Germinal center (tissue), 1 donor: ENCODE results near the gene CXCL8.
"Not testable (repeated sequence)": the region's sequence is repeated elsewhere in the genome, so short reads cannot be mapped to it uniquely, and the experiment has no call there.

Experiments used
- DNase-seq: peaks from one replicate; pipeline ENCODE4 v3.0.0; 2012; ENCODE audit warnings: mixed read lengths, low spot score

Gene CXCL8

GRCh38 chr4:73743795-73744194 lies 3.4 kb downstream of the CXCL8 start:
- no peak for DNase-seq

GRCh38 chr4:73744203-73744602 lies 3.8 kb downstream of the CXCL8 start:
- DNase-seq: no peak

- no peak for DNase-seq
These were observed 10.4 kb downstream of the CXCL8 start for GRCh38 chr4:73750730-73751129.

- no peak for DNase-seq
These were observed 10.8 kb downstream of the CXCL8 start for GRCh38 chr4:73751166-73751565.

- DNase-seq: no peak
These were observed 11.5 kb downstream of the CXCL8 start for GRCh38 chr4:73751830-73752229.

- DNase-seq: no peak
These were observed 12.1 kb downstream of the CXCL8 start for GRCh38 chr4:73752424-73752823.

GRCh38 chr4:73753215-73753614 lies 12.8 kb downstream of the CXCL8 start:
- DNase-seq: no peak

GRCh38 chr4:73754934-73755333 lies 14.6 kb downstream of the CXCL8 start:
- DNase-seq: no peak

GRCh38 chr4:73759357-73759756 lies 19.0 kb downstream of the CXCL8 start:
- no peak for DNase-seq

GRCh38 chr4:73761856-73762255 lies 21.5 kb downstream of the CXCL8 start:
- no peak for DNase-seq

GRCh38 chr4:73762409-73762808 lies 22.0 kb downstream of the CXCL8 start:
- peak; percentile 8 for DNase-seq

GRCh38 chr4:73763877-73764276 lies 23.5 kb downstream of the CXCL8 start:
- DNase-seq: no peak

GRCh38 chr4:73764513-73764912 lies 24.1 kb downstream of the CXCL8 start:
- no peak for DNase-seq

GRCh38 chr4:73765296-73765695 lies 24.9 kb downstream of the CXCL8 start:
- no peak for DNase-seq

- DNase-seq: no peak
These were observed 30.5 kb downstream of the CXCL8 start for GRCh38 chr4:73770917-73771316.

- no peak for DNase-seq
These were observed 32.0 kb downstream of the CXCL8 start for GRCh38 chr4:73772363-73772762.

- DNase-seq: not testable (repeated sequence)
These were observed 34.0 kb downstream of the CXCL8 start for GRCh38 chr4:73774406-73774805.

- no peak for DNase-seq
These were observed 36.0 kb downstream of the CXCL8 start for GRCh38 chr4:73776321-73776729.

- DNase-seq: no peak
These were observed 37.2 kb downstream of the CXCL8 start for GRCh38 chr4:73777612-73778011.

- DNase-seq: no peak
These were observed 39.9 kb downstream of the CXCL8 start for GRCh38 chr4:73780243-73780642.

GRCh38 chr4:73780834-73781233 lies 40.5 kb downstream of the CXCL8 start:
- no peak for DNase-seq

GRCh38 chr4:73788411-73788810 lies 48.0 kb downstream of the CXCL8 start:
- no peak for DNase-seq
